ENCODE results near the gene VIP.

- TF ChIP-seq CTCF (IDR thresholded peaks at IDR 0.05) (no peak), POLR2A (IDR thresholded peaks at IDR 0.05) (no peak)
Observed at GRCh38 chr6:152734630-152735029, 16.0 kb upstream of the VIP start.
